Keratinocyte (primary cell): Measurements from ENCODE around the gene ZC3HAV1L.

Experiments
- EZH2 ChIP-seq: IDR thresholded peaks from one replicate; pipeline ENCODE4 v1.6.1; 2012; ENCODE audit warnings: inconsistent platforms, mild to moderate bottlenecking, low read length, moderate library complexity
- TF ChIP-seq, protein P1 (sequence below), 3 experiments: IDR thresholded peaks in 1 of 3; conservative IDR thresholded peaks in 1 of 3; optimal IDR thresholded peaks in 1 of 3; 2 replicates in 2 of 3; 3 replicates in 1 of 3; pipeline versions ENCODE3 to v1.5.1; 2011; ENCODE audit warnings: low read length in 3 of 3, mild to moderate bottlenecking in 3 of 3, moderate library complexity in 2 of 3, control low read depth in 1 of 3, inconsistent platforms in 1 of 3; ENCODE audit not compliant: insufficient read depth in 2 of 3; ENCODE audit errors: extremely low read depth in 1 of 3

DNA sequence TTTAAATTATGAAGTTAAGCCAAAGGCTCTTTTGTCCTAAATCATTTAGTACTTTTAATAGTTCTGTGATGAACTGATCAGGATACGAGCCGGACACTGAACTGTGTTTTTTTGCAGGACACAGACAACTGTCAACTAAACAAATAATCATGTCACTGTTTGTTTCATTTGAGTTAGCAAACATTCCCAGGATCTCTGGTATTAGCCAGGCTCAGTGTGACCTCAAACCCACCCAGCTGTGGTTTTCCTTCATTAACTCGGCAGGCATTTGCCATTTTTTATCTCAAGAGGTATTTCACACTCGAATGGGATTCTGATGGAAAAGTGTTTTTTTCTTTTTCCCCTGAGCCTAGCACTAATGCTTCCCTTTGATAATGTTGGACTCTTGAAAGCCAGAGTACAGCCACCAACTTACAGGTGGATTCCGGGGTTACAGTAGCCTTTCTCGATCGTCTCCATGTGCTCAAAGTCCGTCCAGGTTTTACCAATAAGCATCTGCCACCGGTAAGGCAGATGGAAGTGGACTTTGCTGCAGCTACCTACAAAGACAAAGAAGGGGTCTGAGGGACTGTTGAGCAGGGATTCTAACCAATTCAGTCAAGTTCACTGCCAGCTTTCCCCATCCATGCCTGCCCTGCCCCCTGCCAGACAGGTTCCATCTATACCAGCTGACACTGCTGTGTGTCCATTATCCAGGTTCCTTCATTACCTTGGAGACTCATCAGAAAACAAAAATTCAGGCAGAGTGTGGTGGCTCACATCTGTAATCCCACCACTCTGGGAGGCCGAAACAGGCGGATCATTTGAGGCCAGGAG, 40.2 kb upstream of the ZC3HAV1L start:
- TF ChIP-seq, protein P1, sequence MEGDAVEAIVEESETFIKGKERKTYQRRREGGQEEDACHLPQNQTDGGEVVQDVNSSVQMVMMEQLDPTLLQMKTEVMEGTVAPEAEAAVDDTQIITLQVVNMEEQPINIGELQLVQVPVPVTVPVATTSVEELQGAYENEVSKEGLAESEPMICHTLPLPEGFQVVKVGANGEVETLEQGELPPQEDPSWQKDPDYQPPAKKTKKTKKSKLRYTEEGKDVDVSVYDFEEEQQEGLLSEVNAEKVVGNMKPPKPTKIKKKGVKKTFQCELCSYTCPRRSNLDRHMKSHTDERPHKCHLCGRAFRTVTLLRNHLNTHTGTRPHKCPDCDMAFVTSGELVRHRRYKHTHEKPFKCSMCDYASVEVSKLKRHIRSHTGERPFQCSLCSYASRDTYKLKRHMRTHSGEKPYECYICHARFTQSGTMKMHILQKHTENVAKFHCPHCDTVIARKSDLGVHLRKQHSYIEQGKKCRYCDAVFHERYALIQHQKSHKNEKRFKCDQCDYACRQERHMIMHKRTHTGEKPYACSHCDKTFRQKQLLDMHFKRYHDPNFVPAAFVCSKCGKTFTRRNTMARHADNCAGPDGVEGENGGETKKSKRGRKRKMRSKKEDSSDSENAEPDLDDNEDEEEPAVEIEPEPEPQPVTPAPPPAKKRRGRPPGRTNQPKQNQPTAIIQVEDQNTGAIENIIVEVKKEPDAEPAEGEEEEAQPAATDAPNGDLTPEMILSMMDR (optimal IDR thresholded peaks at IDR 0.05 in 1 of 3, IDR thresholded peaks at IDR 0.05 in 1 of 3, conservative IDR thresholded peaks at IDR 0.05 in 1 of 3; ENCODE audit: extremely low read depth in 1 of 3, insufficient read depth in 2 of 3, low read length in 3 of 3), result no peak
- no peak for TF ChIP-seq EZH2
